ENCODE measurements around the gene ALDH1A1. TPM values are rescaled to one million over a fixed set of nuclear protein-coding genes. Genes with fewer than 3 reads are reported as not detected.
"Not testable (repeated sequence)": the region's sequence is repeated elsewhere in the genome, so short reads cannot be mapped to it uniquely, and the experiment has no call there.

ALDH1A1 gene
- total RNA-seq, 1 experiment from 2014 or later = 2.3 TPM

GRCh38 chr9:72943844-72944462, 8.9 kb downstream of the ALDH1A1 start:
- no peaks in the 10 kb centered on the region for H3K9me3 ChIP-seq (ENCODE audit: insufficient read depth, low read depth)
- H3F3A ChIP-seq (ENCODE audit: insufficient read depth, low read depth) = no peaks in the 10 kb centered on the region
- ChIA-PET POLR2A (ENCODE audit: unreplicated experiment) (no interaction called here), CTCF (no interaction called here)
- no peak for DNase-seq
- no peaks in the 10 kb centered on the region for H4K20me1 ChIP-seq (ENCODE audit: insufficient read depth)
- H3K9me2 ChIP-seq (ENCODE audit: insufficient read depth) = no peaks in the 10 kb centered on the region
- TF ChIP-seq EZH2 (IDR thresholded peaks at IDR 0.05; ENCODE audit: low read depth) (no peak), CTCF (conservative IDR thresholded peaks at IDR 0.05) (no peak)
- no peak overlapping the region for H2AFZ ChIP-seq
- intact Hi-C loops (cut with micrococcal nuclease; ENCODE audit: unreplicated experiment) = no loop called here
- H3K27ac ChIP-seq = no peak overlapping the region
- H3K27me3 ChIP-seq (ENCODE audit: insufficient read depth, low read depth) = no peaks in the 10 kb centered on the region
- H3K79me2 ChIP-seq (ENCODE audit: low read depth) = no peaks in the 10 kb centered on the region
- no peaks in the 10 kb centered on the region for H3K4me1 ChIP-seq (replicated peaks; ENCODE audit: insufficient read depth)
- no peak overlapping the region for H3K4me3 ChIP-seq
- no peaks in the 10 kb centered on the region for H3K36me3 ChIP-seq (ENCODE audit: low read depth)
- no peak overlapping the region for H3K4me2 ChIP-seq
- no TSS peak for BruUV-seq (replicated peaks)

GRCh38 chr9:72942451-72942850, 10.4 kb downstream of the ALDH1A1 start:
- Histone ChIP-seq H3K27ac (no peak overlapping the region), H3K79me2 (ENCODE audit: low read depth) (no peaks in the 10 kb centered on the region), H3K4me3 (no peak overlapping the region), H3K9me3 (ENCODE audit: insufficient read depth, low read depth) (no peaks in the 10 kb centered on the region), H3K9me2 (ENCODE audit: insufficient read depth) (no peaks in the 10 kb centered on the region), H3K27me3 (ENCODE audit: insufficient read depth, low read depth) (no peaks in the 10 kb centered on the region), H3K36me3 (ENCODE audit: low read depth) (no peaks in the 10 kb centered on the region), H3F3A (ENCODE audit: insufficient read depth, low read depth) (no peaks in the 10 kb centered on the region), H4K20me1 (ENCODE audit: insufficient read depth) (no peaks in the 10 kb centered on the region), H2AFZ (no peak overlapping the region), H3K4me1 (replicated peaks; ENCODE audit: insufficient read depth) (no peaks in the 10 kb centered on the region), H3K4me2 (no peak overlapping the region)
- no TSS peak for BruUV-seq (replicated peaks)
- TF ChIP-seq EZH2 (IDR thresholded peaks at IDR 0.05; ENCODE audit: low read depth) (no peak), CTCF (conservative IDR thresholded peaks at IDR 0.05) (no peak)
- ChIA-PET POLR2A (ENCODE audit: unreplicated experiment) (interaction anchor here (0.6 kb wide), 2 partner anchors 12 to 180 kb away, joined by 3 to 5 read pairs; no protein-coding TSS in a partner anchor), CTCF (no interaction called here)
- DNase-seq = no peak
- intact Hi-C loops (cut with micrococcal nuclease; ENCODE audit: unreplicated experiment) = no loop called here

- H3K27ac ChIP-seq; H3F3A ChIP-seq (ENCODE audit: insufficient read depth, low read depth); BruUV-seq (replicated peaks); H3K9me2 ChIP-seq (ENCODE audit: insufficient read depth); DNase-seq; H3K4me2 ChIP-seq; H3K79me2 ChIP-seq (ENCODE audit: low read depth); H2AFZ ChIP-seq; H3K27me3 ChIP-seq (ENCODE audit: insufficient read depth, low read depth); H4K20me1 ChIP-seq (ENCODE audit: insufficient read depth); intact Hi-C loops (cut with micrococcal nuclease; ENCODE audit: unreplicated experiment); H3K4me1 ChIP-seq (replicated peaks; ENCODE audit: insufficient read depth); H3K9me3 ChIP-seq (ENCODE audit: insufficient read depth, low read depth); H3K4me3 ChIP-seq; CTCF ChIA-PET; H3K36me3 ChIP-seq (ENCODE audit: low read depth): not testable (repeated sequence)
- POLR2A ChIA-PET (ENCODE audit: unreplicated experiment) = interaction anchor here (0.6 kb wide), 1 partner anchor 198 kb away, joined by 6 read pairs; no protein-coding TSS in a partner anchor
Observed at GRCh38 chr9:72939581-72939980, 13.3 kb downstream of the ALDH1A1 start.

GRCh38 chr9:72937545-72937944, 15.3 kb downstream of the ALDH1A1 start:
- Histone ChIP-seq H3K4me2 (no peak overlapping the region), H3K4me1 (replicated peaks; ENCODE audit: insufficient read depth) (no peaks in the 10 kb centered on the region), H3K9me2 (ENCODE audit: insufficient read depth) (no peaks in the 10 kb centered on the region), H2AFZ (no peak overlapping the region), H3K36me3 (ENCODE audit: low read depth) (no peaks in the 10 kb centered on the region), H3K27ac (no peak overlapping the region), H3K9me3 (ENCODE audit: insufficient read depth, low read depth) (no peaks in the 10 kb centered on the region), H3K27me3 (ENCODE audit: insufficient read depth, low read depth) (no peaks in the 10 kb centered on the region), H3K79me2 (ENCODE audit: low read depth) (no peaks in the 10 kb centered on the region), H4K20me1 (ENCODE audit: insufficient read depth) (no peaks in the 10 kb centered on the region), H3K4me3 (no peak overlapping the region), H3F3A (ENCODE audit: insufficient read depth, low read depth) (no peaks in the 10 kb centered on the region)
- intact Hi-C loops (cut with micrococcal nuclease; ENCODE audit: unreplicated experiment) = no loop called here
- ChIA-PET POLR2A (ENCODE audit: unreplicated experiment) (no interaction called here), CTCF (no interaction called here)
- no TSS peak for BruUV-seq (replicated peaks)
- TF ChIP-seq EZH2 (IDR thresholded peaks at IDR 0.05; ENCODE audit: low read depth) (no peak), CTCF (conservative IDR thresholded peaks at IDR 0.05) (no peak)
- no peak for DNase-seq

Data from PC-9 (cell line).